Endothelial cell of umbilical vein (primary cell): ENCODE results near the gene LMCD1. TPM values are rescaled to one million over a fixed set of nuclear protein-coding genes. Genes with fewer than 3 reads are reported as not detected.

ENCODE experiments used
- BruUV-seq: library from RNA; stranded (reverse); fragments of 400-500 nt; replicated peaks from 2 replicates; lab custom pipeline; 2021; lab: Mats Ljungman, UMichigan
- CTCF ChIA-PET: fragments of 300-600, 350-600 bp; sonication (Branson Sonifier 250); formaldehyde crosslinking; loops from one replicate; lab custom pipeline; 2021; ENCODE audit warnings: antibody characterized with exemption, inconsistent platforms; lab: Charles Lee
- POLR2A ChIA-PET: fragments of 300-600, 350-600 bp; sonication (Branson Sonifier 250); formaldehyde crosslinking; loops from one replicate; lab custom pipeline; 2021; ENCODE audit warnings: antibody characterized with exemption, inconsistent platforms; lab: Charles Lee
- DNase-seq: peaks from one replicate; pipeline ENCODE4 v3.0.0-alpha.2; 2011; ENCODE audit warnings: low read depth, low spot score
- FAIRE-seq: peaks from 2 replicates; lab custom pipeline; 2011; peaks lifted over from hg19 to GRCh38; lab: Jason Lieb, UNC
- H2AFZ ChIP-seq: 2 replicates; pipeline ENCODE4 v1.6.0; 2012; ENCODE audit warnings: low read depth, low read length, control low read depth, inconsistent platforms
- H3K27ac ChIP-seq: 2 replicates; pipeline ENCODE4 v1.5.1; 2011; ENCODE audit warnings: low read depth, mild to moderate bottlenecking, control low read depth, low read length, moderate library complexity; ENCODE audit not compliant: insufficient read depth
- H3K27me3 ChIP-seq, 2 experiments: 2 replicates each; pipeline versions ENCODE4 v1.6.0 to v1.6.1; 2011; ENCODE audit warnings: low read length in 2 of 2, mixed read lengths in 1 of 2; ENCODE audit not compliant: control insufficient read depth in 2 of 2, insufficient read depth in 2 of 2
- H3K36me3 ChIP-seq, 2 experiments: 2 replicates in 1 of 2; 3 replicates in 1 of 2; pipeline ENCODE4 v1.5.1; 2011; ENCODE audit warnings: low read length in 2 of 2, mild to moderate bottlenecking in 1 of 2, moderate library complexity in 1 of 2; ENCODE audit not compliant: control insufficient read depth in 2 of 2, insufficient read depth in 2 of 2; ENCODE audit errors: extremely low read depth in 1 of 2
- H3K4me1 ChIP-seq: 3 replicates; pipeline ENCODE4 v1.5.1; 2011; ENCODE audit warnings: mild to moderate bottlenecking, low read length; ENCODE audit not compliant: control insufficient read depth, insufficient read depth; ENCODE audit errors: extremely low read depth
- H3K4me2 ChIP-seq: 2 replicates; pipeline ENCODE4 v1.6.1; 2011; ENCODE audit warnings: low read length, control low read depth, mixed read lengths; ENCODE audit not compliant: insufficient read depth
- H3K4me3 ChIP-seq, 3 experiments: fragments of 200-600 bp in 1 of 3; sonication (generic), shearing (Covaris generic) in 1 of 3; replicated peaks in 1 of 3; 2 replicates each; pipeline ENCODE4 v1.5.1; 2011 to 2016; ENCODE audit warnings: control low read depth in 3 of 3, low read length in 3 of 3, mild to moderate bottlenecking in 2 of 3, inconsistent platforms in 1 of 3, low read depth in 1 of 3, moderate library complexity in 1 of 3; ENCODE audit not compliant: insufficient read depth in 1 of 3
- H3K79me2 ChIP-seq: 2 replicates; pipeline ENCODE4 v1.6.0; 2012; ENCODE audit warnings: low read length, inconsistent platforms; ENCODE audit not compliant: control insufficient read depth, insufficient read depth
- H3K9ac ChIP-seq: replicated peaks from 2 replicates; pipeline ENCODE3; 2011; ENCODE audit warnings: low read length, control low read depth; ENCODE audit not compliant: insufficient read depth; ENCODE audit errors: extremely low read depth
- H3K9me1 ChIP-seq: replicated peaks from 3 replicates; pipeline ENCODE4 v1.6.0; 2011; ENCODE audit warnings: mild to moderate bottlenecking, low read length; ENCODE audit not compliant: control insufficient read depth, insufficient read depth; ENCODE audit errors: extremely low read depth
- H3K9me3 ChIP-seq: replicated peaks from 2 replicates; pipeline ENCODE4 v1.5.1; 2012; ENCODE audit warnings: low read length, inconsistent platforms; ENCODE audit not compliant: control insufficient read depth, insufficient read depth
- H4K20me1 ChIP-seq: replicated peaks from 2 replicates; pipeline ENCODE3; 2011; ENCODE audit warnings: mild to moderate bottlenecking, low read length; ENCODE audit not compliant: control insufficient read depth, insufficient read depth; ENCODE audit errors: extremely low read depth
- EZH2 ChIP-seq: IDR thresholded peaks from 2 replicates; pipeline ENCODE4 v1.6.1; 2012; ENCODE audit warnings: borderline replicate concordance, low read depth, mild to moderate bottlenecking, moderate library complexity, low read length, inconsistent platforms; ENCODE audit not compliant: severe bottlenecking
- FOS ChIP-seq: IDR thresholded peaks from 2 replicates; pipeline ENCODE4 v1.6.1; 2011; ENCODE audit warnings: mild to moderate bottlenecking, low read length, moderate library complexity, borderline replicate concordance; ENCODE audit not compliant: insufficient read depth
- GATA2 ChIP-seq: IDR thresholded peaks from 2 replicates; pipeline ENCODE4 v1.7.0; 2011; ENCODE audit warnings: low read depth, mild to moderate bottlenecking, moderate library complexity, mixed read lengths, low read length; ENCODE audit not compliant: insufficient read length, insufficient read depth
- JUN ChIP-seq: IDR thresholded peaks from 2 replicates; pipeline ENCODE4 v1.6.1; 2011; ENCODE audit warnings: borderline replicate concordance, low read depth; ENCODE audit not compliant: insufficient read length, insufficient read depth
- MYC ChIP-seq: IDR thresholded peaks from one replicate; pipeline ENCODE4 v1.6.1; 2011; ENCODE audit warnings: mild to moderate bottlenecking, low read depth, low read length
- POLR2A ChIP-seq: IDR thresholded peaks from 2 replicates; pipeline ENCODE4 v1.6.1; 2012; ENCODE audit warnings: low read depth, mild to moderate bottlenecking, control low read depth, low read length
- POLR2AphosphoS5 ChIP-seq: IDR thresholded peaks from 2 replicates; pipeline ENCODE4 v1.6.1; 2012; ENCODE audit warnings: low read depth, mild to moderate bottlenecking, control low read depth, low read length, moderate library complexity; ENCODE audit not compliant: insufficient read depth
- dilution Hi-C: fragments of 300-500 bp; cut with MboI; formaldehyde crosslinking; loops from one replicate; pipeline ENCODE4 v1.15.0; 2019; ENCODE audit warnings: low sequenced_read_pairs; ENCODE audit not compliant: extremely low pct_ligation_motif_present
- intact Hi-C: fragments of 100-400 bp; cut with micrococcal nuclease; formaldehyde crosslinking; loops from one replicate; pipeline ENCODE4 v1.10.0; 2022
- polyA plus RNA-seq, 4 experiments: library from polyadenylated mRNA; depleted of rRNA in 3 of 4; stranded (reverse) in 3 of 4; unstranded in 1 of 4; fragments of >200 nt; gene quantifications; 2 replicates each; pipeline versions ENCODE4 v1.2.1 to v1.2.3, GENCODE V29; 2011 to 2012; ENCODE audit warnings: missing spikeins in 1 of 4
- total RNA-seq: library from RNA; stranded (reverse); gene quantifications from 2 replicates; pipeline ENCODE4 v1.2.3, GENCODE V29; 2021
- TF ChIP-seq, protein P1 (sequence below): IDR thresholded peaks from 2 replicates; pipeline ENCODE4 v1.6.1; 2011; ENCODE audit not compliant: insufficient read depth, insufficient read length
- TF ChIP-seq, protein P2 (sequence below), 2 donors: IDR thresholded peaks; 1 replicate in 1 of 2; 2 replicates in 1 of 2; pipeline ENCODE4 v1.5.1; 2011; ENCODE audit warnings: low read length in 2 of 2, mild to moderate bottlenecking in 2 of 2, moderate library complexity in 2 of 2, control low read depth in 1 of 2, inconsistent platforms in 1 of 2, low read depth in 1 of 2; ENCODE audit not compliant: insufficient read depth in 1 of 2; ENCODE audit errors: extremely low read depth in 1 of 2

The LMCD1 gene
- total and polyA plus RNA-seq, 2 donors (not counting 3 experiments of a cell fraction or from before 2014, with no cell fraction given) = 7.6 to 14.5 TPM

DNA sequence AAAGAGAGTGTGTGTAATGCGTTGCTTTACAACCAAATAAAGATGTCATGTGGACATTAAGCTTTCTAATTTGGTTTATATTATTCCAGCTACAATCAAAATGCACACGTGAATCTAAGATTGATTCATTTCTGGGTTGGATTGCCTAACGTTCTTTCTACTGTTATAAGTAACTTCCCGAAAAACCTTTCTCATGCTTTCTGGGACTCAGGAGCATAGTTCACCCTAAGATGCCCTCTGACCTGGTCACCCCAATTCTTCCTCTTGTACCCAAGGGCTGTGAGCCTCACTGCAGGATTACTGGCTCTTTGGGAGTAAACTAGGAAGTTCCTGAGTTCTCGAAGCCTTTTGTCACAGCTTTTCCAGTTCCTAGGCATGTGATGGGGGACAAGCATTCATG, 12.7 kb upstream of the LMCD1 start:
- no peak for DNase-seq
- H3K9ac ChIP-seq = no peak overlapping the region
- ChIA-PET CTCF (interaction anchor here (1.1 to 1.6 kb wide), 3 partner anchors 10 to 47 kb away, joined by 3 to 7 read pairs (median 4); partner anchors contain the start of gene LMCD1), POLR2A (no interaction called here)
- no peak overlapping the region for H2AFZ ChIP-seq
- H3K27me3 ChIP-seq = no peaks in the 10 kb centered on the region
- H3K27ac ChIP-seq = no peak overlapping the region
- no peak for FAIRE-seq
- dilution Hi-C loops (no loop called here), intact Hi-C loops (no loop called here)
- H3K4me2 ChIP-seq = no peak overlapping the region
- H3K79me2 ChIP-seq = no peaks in the 10 kb centered on the region
- H3K9me1 ChIP-seq = no peaks in the 10 kb centered on the region
- H4K20me1 ChIP-seq = no peaks in the 10 kb centered on the region
- no peaks in the 10 kb centered on the region for H3K9me3 ChIP-seq
- no peaks in the 10 kb centered on the region for H3K36me3 ChIP-seq
- no peaks in the 10 kb centered on the region for H3K4me1 ChIP-seq
- BruUV-seq = no TSS peak
- no peak overlapping the region for H3K4me3 ChIP-seq
- TF ChIP-seq POLR2AphosphoS5 (no peak), EZH2 (no peak), JUN (no peak)

DNA sequence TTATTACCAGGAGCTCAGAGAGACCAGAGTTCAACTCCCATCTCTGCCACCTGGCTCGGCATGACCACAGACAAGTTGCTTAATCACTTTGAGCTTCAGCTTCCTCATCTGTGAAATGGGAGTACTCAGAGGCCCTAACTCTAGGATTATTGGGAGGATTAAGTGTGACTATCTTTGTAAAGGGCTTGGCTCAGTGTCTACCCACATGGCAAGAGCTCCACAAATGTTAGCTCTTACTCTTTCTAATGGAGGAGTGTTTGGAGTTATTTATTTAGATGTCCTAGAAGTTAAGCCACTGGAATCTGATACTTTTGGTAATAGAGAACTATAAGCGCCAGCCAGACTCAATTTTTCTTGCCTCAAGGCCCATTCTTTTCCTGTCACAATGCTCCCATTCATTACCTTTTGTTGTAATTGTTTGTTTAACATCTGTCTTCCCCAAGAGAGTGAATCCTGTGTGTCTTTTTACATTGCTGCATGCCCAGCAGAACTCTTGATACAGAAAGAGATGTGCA, 12.3 kb upstream of the LMCD1 start:
- dilution Hi-C loops = no loop called here
- no peak overlapping the region for H3K4me2 ChIP-seq
- H3K4me1 ChIP-seq = no peaks in the 10 kb centered on the region

More for the DNA sequence above, 12.3 kb upstream of the LMCD1 start:
- ChIA-PET CTCF (interaction anchor here (1.1 to 1.6 kb wide), 3 partner anchors 10 to 47 kb away, joined by 3 to 7 read pairs (median 4); partner anchors contain the start of gene LMCD1), POLR2A (no interaction called here)
- intact Hi-C loops = no loop called here
- Histone ChIP-seq H3K9ac (no peak overlapping the region), H3K27ac (no peak overlapping the region), H3K36me3 (no peaks in the 10 kb centered on the region), H4K20me1 (no peaks in the 10 kb centered on the region), H3K79me2 (no peaks in the 10 kb centered on the region), H2AFZ (no peak overlapping the region), H3K4me3 (no peak overlapping the region), H3K9me3 (no peaks in the 10 kb centered on the region), H3K9me1 (no peaks in the 10 kb centered on the region), H3K27me3 (no peaks in the 10 kb centered on the region)
- TF ChIP-seq FOS (no peak), MYC (no peak), POLR2AphosphoS5 (no peak), GATA2 (no peak), EZH2 (no peak), POLR2A (no peak), JUN (no peak)
- TF ChIP-seq, protein P1, sequence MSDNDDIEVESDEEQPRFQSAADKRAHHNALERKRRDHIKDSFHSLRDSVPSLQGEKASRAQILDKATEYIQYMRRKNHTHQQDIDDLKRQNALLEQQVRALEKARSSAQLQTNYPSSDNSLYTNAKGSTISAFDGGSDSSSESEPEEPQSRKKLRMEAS = no peak
- TF ChIP-seq, protein P2, sequence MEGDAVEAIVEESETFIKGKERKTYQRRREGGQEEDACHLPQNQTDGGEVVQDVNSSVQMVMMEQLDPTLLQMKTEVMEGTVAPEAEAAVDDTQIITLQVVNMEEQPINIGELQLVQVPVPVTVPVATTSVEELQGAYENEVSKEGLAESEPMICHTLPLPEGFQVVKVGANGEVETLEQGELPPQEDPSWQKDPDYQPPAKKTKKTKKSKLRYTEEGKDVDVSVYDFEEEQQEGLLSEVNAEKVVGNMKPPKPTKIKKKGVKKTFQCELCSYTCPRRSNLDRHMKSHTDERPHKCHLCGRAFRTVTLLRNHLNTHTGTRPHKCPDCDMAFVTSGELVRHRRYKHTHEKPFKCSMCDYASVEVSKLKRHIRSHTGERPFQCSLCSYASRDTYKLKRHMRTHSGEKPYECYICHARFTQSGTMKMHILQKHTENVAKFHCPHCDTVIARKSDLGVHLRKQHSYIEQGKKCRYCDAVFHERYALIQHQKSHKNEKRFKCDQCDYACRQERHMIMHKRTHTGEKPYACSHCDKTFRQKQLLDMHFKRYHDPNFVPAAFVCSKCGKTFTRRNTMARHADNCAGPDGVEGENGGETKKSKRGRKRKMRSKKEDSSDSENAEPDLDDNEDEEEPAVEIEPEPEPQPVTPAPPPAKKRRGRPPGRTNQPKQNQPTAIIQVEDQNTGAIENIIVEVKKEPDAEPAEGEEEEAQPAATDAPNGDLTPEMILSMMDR (IDR thresholded peaks at IDR 0.05; ENCODE audit: extremely low read depth in 1 of 2, insufficient read depth in 1 of 2, low read depth in 1 of 2, low read length in 2 of 2) = no peak
- DNase-seq (no peak), FAIRE-seq (no peak)
- no TSS peak for BruUV-seq
